Esophagus mucosa (tissue), 1 donor: Measurements from ENCODE around the gene MDFI. TPM values are rescaled to one million over a fixed set of nuclear protein-coding genes. Genes with fewer than 3 reads are reported as not detected.

Experiments used
- ATAC-seq: fragments of 200-7000 bp; cut with Tn5 transposase; one replicate; pipeline ENCODE4 v1.9.1; 2020
- total RNA-seq: library from RNA; stranded (reverse); gene quantifications from one replicate; pipeline ENCODE4 v1.2.4, GENCODE V29; 2023
- donor health status: DM: yes; HTN: yes; CAD: no.

MDFI gene
- total RNA-seq, 1 donor from 2014 or later: 47.1 TPM

GRCh38 chr6:41634657-41635056 lies 3.6 kb upstream of the MDFI start:
- ATAC-seq: no peak

DNA sequence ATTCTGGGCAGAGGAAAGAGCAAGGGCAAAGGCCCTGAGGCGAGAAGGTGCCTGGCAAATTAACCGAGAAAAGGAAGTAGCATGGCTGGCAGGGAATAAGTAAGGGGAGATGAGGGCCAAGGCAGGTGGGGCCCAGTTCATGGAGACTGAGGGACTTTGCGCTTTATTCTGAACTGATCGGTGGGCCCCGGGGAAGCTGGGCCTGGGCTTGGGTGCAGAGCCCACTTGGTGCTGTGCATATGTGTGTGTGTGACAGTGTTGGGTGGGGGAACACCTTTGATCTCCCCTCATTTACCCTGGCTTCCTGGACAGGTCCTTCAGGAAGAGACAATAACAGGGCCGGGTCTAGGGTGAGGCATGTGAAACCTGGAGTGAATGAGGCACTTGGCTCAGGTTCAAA lies 2.9 kb upstream of the MDFI start:
- ATAC-seq: no peak

GRCh38 chr6:41636833-41637193 lies 1.5 kb upstream of the MDFI start:
- ATAC-seq: peak; percentile 92

DNA sequence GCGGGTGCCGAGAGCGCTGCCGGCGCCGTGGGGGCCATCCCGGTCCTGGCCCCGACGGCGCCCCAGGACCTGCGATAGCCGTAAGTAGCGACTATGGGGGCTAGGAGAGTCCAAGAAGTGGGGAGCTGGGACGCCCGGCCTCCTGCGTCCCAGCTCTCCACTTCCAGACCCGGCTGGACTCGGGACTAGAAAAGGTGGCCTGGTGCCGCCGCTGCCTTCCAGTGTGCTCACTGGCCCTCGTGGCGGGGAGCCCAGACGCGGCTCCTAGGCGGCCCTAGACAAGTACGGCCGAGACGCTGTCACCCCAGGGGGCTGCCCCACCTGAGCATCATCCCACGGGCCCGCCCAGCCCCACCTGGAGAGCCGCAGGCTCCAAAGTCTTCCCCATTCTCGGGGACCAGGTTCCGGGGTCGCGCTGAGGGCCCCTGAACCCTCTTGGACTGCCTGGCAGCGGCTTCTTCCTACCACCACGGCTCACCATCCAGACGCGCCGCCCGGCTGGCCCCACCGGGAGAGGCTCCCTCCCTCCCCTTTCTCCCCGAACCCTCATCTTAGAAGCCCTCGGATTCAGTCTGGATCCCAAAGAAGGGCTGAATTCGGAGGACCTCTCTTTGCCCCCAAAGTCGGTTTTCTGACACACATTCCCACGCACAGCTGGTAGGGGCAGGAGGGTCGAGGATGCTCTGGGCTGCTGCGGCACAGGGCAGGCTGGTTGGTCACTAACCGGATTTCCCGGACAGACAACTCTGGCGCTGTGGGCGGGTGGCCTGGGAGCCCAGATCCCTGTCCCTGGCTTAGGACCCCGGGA lies 870 bp upstream of the MDFI start:
- ATAC-seq: peak; percentile 62

DNA sequence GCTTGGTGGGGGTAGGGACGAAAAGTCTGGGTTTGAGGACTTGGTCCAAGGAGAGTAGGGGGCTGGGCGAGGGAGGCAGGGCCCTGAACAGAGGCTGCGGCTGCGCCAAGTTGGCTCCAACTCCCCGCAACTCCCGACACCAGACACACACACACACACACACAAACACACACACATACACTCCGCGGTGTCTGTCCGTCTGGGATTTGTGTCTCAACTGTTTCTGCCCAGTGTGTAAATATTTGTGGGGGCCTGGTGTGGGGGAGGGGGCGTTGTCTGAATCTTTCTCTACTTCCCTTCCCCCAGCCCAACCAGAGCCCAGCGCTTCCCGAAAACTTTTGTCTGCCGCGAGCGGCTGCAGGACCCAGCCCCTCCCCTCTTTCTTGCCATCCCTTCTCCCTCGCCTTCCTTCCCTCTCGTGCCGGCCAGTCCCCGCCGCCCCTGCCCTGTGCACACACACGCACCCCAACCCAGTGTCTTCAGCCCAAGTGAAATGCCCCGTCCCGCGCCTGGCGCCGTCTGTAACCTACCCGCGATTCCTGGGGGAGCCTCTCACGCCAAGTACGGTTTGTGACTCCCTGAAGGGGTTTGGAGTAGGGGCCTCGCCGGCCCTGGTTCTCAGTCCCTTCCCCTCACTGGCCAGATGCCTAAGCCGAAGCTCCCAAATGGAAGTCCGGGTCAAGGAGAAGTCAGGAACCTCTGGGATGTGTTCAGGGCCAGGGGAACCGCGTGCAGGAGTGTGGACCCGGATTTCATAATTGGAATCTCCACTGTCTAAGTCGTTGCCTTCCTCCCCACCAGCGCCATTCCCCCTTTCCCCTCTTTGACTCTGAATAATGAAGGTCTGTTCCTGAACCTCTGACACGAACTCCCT lies 904 bp downstream of the MDFI start:
- ATAC-seq: no peak

- ATAC-seq: no peak
Measured at GRCh38 chr6:41639809-41640371, 1.6 kb downstream of the MDFI start.

DNA sequence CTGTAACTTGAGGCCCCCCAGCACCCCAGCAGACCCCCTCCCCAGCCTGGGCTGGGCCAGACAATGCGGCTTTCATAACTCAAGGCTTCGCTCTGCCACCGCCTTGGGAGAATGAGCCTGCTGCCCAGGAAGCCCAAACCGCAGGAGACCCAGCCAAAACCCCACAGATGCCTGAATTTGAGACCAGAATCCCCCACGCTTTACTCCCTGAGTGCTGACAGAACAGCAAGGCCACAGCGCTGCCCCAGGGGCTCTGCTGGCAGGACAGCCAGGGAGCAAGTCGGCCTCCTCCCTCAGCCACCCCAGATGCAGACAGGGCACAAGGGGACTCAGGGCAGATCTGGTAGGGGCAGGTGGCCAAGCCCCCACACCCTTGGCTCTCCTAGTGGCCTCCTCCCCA lies 2.2 kb downstream of the MDFI start:
- no peak for ATAC-seq

- ATAC-seq: no peak
Measured at GRCh38 chr6:41641352-41641925, 3.2 kb downstream of the MDFI start.

DNA sequence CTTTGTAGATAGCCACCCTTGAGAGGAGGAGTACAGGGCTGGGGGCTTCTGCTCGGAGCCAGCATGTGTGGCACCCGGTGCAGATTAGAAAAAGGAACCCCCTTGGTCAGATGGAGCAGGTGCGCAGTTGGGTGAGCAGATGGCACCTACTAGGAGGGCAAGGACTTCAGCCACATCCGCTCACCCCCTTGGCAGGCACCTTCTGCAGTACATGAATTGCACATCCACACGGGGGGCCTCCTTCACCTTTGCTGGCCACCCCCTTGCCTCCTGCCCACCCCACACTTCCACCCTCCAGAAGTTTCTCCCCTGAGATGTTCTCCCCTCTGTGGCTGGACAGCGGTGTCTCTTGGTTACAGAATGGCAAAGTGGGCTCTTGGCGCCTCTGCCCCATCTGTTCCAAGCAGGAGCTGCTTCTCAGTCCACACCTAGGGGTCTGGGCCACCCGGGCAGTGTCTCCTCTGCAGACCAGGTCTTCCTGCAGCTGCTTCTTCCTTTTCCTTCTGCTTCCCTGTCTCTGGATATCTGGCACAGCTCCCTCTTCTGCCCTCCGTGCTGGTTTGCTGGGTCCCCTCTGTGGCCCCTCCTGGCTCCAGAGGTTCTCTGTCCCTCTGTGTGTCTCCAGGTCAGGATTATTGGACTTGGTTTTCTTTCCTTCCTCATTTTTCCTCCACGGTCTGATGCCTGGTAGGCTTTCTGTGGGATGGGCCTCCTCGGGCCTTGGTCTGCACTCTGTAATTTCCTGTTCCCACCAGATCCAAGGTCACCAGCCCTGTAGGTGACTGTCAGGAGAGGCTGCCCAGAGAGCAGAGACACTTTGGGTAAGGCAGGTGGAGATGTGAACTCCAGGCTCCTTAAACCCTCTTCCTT lies 4.1 kb downstream of the MDFI start:
- no peak for ATAC-seq

DNA sequence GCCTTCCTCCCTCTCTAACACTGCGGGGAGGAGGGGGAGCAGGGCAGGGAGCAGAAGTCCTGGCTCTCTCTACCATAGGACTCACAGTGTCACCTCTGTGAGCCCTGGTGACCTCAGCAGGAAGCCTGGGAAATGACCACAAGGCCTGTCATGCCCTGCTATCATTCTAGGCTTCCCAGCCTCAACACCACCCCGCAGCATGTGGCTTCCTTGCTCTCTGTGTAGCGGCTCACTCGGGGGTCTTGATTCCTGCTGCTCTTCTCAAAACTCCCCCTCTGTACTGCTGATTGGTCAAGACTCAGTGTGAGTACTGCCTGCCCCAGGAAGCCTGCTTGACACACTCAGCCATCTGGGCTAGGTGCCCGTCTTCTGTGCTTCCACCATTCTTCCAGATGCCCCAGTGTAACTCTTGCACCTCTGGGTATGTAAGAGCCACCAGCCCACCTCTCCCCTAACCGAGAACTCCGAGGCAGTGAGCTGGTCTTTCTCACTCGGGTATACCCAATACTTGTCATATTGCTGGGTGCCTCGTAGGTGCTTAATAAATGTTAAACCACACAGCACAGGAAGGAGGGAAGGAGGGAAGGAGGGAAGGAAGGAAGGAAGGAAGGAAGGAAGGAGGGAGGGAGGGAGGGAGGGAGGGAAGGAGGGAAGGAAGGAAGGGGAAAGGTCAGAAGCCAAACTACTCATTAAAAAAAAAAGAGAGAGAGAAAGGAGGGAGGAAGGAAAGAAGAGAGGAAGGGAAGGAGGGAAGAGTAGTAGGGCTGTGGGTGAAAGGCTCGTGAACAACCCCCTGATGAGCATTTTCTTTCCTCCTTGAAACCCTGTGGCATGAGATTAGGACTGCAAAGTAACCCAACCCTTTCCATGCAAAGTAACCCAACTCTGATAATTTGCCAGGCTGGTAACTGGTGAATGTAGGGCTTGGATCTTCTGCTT lies 5.0 kb downstream of the MDFI start:
- no peak for ATAC-seq

GRCh38 chr6:41643899-41644269 lies 5.6 kb downstream of the MDFI start:
- ATAC-seq: no peak

- peak; percentile 46 for ATAC-seq
Measured at GRCh38 chr6:41644297-41644879, 6.1 kb downstream of the MDFI start.

- ATAC-seq: no peak
Measured at GRCh38 chr6:41645007-41645618, 6.8 kb downstream of the MDFI start.

DNA sequence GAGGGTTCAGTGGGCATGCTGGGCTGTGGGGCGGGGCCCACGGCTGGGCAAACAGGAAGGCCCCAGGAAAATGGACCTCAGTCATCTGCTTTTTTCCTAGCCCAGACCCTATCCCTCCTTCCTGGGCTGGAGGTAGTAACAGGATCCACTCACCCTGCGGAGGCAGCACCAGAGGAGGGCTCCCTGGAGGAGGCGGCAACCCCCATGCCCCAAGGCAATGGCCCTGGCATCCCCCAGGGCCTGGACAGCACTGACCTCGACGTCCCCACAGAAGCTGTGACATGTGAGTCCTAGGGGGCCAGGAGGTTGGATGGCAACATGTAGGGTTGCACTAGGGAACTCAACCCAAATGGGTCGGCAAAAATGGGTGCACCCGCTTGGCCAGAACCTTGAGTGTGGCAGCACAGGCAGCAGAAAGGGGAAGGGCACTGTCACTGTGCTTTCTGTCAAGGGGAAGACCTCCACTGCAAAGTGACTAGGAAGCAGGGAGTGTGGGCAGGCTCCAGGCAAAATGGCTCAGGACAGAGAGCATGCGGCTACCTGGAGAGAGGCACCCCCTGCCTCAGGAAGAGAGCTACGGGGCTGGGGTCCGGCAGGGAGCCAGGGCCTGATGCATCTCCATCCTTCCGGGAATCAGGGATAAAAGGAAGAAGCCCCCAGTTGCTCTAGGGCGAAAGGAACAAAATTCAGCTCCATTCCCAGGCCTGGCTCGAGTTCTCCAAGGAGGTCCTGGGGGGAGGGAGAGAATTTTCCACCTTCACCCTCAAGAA lies 7.9 kb downstream of the MDFI start:
- no peak for ATAC-seq

- ATAC-seq: no peak
Measured at GRCh38 chr6:41647061-41647511, 8.8 kb downstream of the MDFI start.

- no peak for ATAC-seq
Measured at GRCh38 chr6:41648070-41648585, 9.9 kb downstream of the MDFI start.

GRCh38 chr6:41648921-41649320 lies 10.7 kb downstream of the MDFI start:
- ATAC-seq: no peak

DNA sequence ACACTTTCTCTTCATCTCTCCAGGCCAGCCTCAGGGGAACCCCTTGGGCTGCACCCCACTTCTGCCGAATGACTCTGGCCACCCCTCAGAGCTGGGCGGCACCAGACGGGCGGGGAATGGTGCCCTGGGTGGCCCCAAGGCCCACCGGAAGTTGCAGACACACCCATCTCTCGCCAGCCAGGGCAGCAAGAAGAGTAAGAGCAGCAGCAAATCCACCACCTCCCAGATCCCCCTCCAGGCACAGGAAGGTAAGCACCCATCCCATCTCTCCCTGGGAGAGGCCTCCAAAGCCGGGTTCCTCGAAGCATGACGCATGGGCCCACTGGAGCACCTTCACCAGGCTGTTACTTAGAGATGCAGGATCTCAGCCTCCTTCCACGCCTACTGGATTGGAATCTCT lies 11.3 kb downstream of the MDFI start:
- ATAC-seq: no peak

- no peak for ATAC-seq
Measured at GRCh38 chr6:41650120-41650519, 11.9 kb downstream of the MDFI start.
